Measurements from ENCODE around the gene CDS2. TPM values are rescaled to one million over a fixed set of nuclear protein-coding genes. Genes with fewer than 3 reads are reported as not detected.

Gene CDS2
- total RNA-seq, 1 experiment from 2014 or later = 37.5 TPM

DNA sequence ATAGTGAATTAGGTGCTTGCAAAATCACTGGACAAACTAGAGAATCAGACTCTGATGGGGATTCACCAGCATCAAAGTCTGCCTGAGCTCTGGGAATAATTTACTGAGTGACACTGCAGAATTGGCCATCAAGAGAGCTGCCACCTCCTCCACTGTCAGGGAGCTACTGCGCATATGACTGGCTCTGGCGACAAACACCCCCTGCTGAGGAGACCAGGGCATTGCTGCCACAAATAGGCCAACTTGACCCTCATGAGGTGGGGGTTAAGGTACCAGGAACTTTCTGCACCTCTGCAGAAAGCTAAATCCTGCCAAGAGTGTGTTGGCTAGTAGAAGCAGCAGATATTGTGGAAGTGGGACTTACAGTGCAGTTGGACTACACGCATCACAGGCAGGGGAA lies 88.0 kb downstream of the CDS2 start:
- Histone ChIP-seq H3K79me2 (ENCODE audit: insufficient read depth, low read length) (no peaks in the 10 kb centered on the region), H3K9me3 (ENCODE audit: control insufficient read depth in 1 of 2, insufficient read depth in 1 of 2, low read depth in 1 of 2, low read length in 2 of 2) (no peaks in the 10 kb centered on the region), H3K4me3 (replicated peaks in 1 of 2; ENCODE audit: low read depth in 1 of 2, low read length in 2 of 2) (no peak overlapping the region), H3K9ac (ENCODE audit: low read length) (no peak overlapping the region), H3K27me3 (ENCODE audit: insufficient read depth, low read length) (no peaks in the 10 kb centered on the region), H3K27ac (ENCODE audit: low read depth, low read length) (no peak overlapping the region), H4K20me1 (ENCODE audit: insufficient read depth) (no peaks in the 10 kb centered on the region), H2AFZ (ENCODE audit: low read depth, low read length, poor library complexity, severe bottlenecking) (no peak overlapping the region), H3K4me2 (ENCODE audit: low read length) (no peak overlapping the region), H3K36me3 (ENCODE audit: control insufficient read depth in 1 of 2, insufficient read depth in 2 of 2, low read length in 2 of 2) (no peaks in the 10 kb centered on the region), H3K4me1 (ENCODE audit: control insufficient read depth in 1 of 2, insufficient read depth in 2 of 2, low read length in 2 of 2) (no peaks in the 10 kb centered on the region), H3K9me2 (ENCODE audit: insufficient read depth) (no peaks in the 10 kb centered on the region)
- intact Hi-C loops (cut with micrococcal nuclease) = no loop called here
- ChIA-PET POLR2A (no interaction called here), CTCF (interaction anchor here (2.0 to 2.8 kb wide), 3 partner anchors 8 to 234 kb away, joined by 7 to 10 read pairs (median 10); no protein-coding TSS in a partner anchor), RAD21 (ENCODE audit: low non-redundant PET in 1 of 2, low total read pairs in 2 of 2, uncharacterized antibody in 2 of 2, unreplicated experiment in 2 of 2) (interaction anchor here in 1 of 2 experiments (0.5 kb wide), 1 partner anchor 433 kb away, joined by 3 read pairs; no protein-coding TSS in a partner anchor)
- BruUV-seq (replicated peaks) = no TSS peak
- TF ChIP-seq YY1 (IDR thresholded peaks at IDR 0.05; ENCODE audit: extremely low read depth, insufficient replicate concordance, low read depth, low read length) (no peak), CEBPB (IDR thresholded peaks at IDR 0.05; ENCODE audit: low read depth) (no peak), POLR2AphosphoS5 (IDR thresholded peaks at IDR 0.05; ENCODE audit: low read depth, low read length) (no peak), ZNF274 (IDR thresholded peaks at IDR 0.05; ENCODE audit: low read depth, low read length) (no peak), JUND (IDR thresholded peaks at IDR 0.05) (no peak), EGR1 (IDR thresholded peaks at IDR 0.05; ENCODE audit: low read depth) (no peak), SRF (IDR thresholded peaks at IDR 0.05; ENCODE audit: low read depth) (no peak)
- TF ChIP-seq, protein P1, sequence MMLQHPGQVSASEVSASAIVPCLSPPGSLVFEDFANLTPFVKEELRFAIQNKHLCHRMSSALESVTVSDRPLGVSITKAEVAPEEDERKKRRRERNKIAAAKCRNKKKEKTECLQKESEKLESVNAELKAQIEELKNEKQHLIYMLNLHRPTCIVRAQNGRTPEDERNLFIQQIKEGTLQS (IDR thresholded peaks at IDR 0.05) = no peak
- TF ChIP-seq, protein P2, sequence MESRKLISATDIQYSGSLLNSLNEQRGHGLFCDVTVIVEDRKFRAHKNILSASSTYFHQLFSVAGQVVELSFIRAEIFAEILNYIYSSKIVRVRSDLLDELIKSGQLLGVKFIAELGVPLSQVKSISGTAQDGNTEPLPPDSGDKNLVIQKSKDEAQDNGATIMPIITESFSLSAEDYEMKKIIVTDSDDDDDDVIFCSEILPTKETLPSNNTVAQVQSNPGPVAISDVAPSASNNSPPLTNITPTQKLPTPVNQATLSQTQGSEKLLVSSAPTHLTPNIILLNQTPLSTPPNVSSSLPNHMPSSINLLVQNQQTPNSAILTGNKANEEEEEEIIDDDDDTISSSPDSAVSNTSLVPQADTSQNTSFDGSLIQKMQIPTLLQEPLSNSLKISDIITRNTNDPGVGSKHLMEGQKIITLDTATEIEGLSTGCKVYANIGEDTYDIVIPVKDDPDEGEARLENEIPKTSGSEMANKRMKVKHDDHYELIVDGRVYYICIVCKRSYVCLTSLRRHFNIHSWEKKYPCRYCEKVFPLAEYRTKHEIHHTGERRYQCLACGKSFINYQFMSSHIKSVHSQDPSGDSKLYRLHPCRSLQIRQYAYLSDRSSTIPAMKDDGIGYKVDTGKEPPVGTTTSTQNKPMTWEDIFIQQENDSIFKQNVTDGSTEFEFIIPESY (IDR thresholded peaks at IDR 0.05; ENCODE audit: extremely low read depth, insufficient replicate concordance, low read length) = no peak
- DNase-seq (ENCODE audit: low read depth, low spot score) (no peak), ATAC-seq (no peak)
